ENCODE results near the gene ANKRD34A. TPM values are rescaled to one million over a fixed set of nuclear protein-coding genes. Genes with fewer than 3 reads are reported as not detected.
A peak's percentile ranks its signal among the peaks of the same experiment; 100 is the strongest.

The ANKRD34A gene
- total RNA-seq, 1 experiment from 2014 or later: 1.1 TPM

DNA sequence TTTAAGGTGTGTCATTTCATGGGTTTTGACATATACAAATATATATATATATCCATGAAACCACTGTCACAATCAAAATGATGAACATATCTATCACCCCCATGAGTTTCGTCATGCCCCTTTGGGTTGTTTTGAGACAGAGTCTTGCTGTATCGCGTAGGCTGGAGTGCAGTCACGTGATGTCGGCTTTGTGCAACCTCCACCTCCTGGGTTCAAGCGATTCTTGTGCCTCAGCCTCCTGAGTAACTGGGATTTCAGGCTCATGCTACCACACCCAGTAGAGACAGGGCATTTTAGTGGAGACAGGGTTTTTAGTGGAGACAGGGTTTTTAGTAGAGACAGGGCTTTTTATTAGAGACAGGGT lies 49.2 kb upstream of the ANKRD34A start (continued):
- no peak for TF ChIP-seq ELF1 (IDR thresholded peaks at IDR 0.05; ENCODE audit: borderline replicate concordance, low read depth)
- TF ChIP-seq EZH2phosphoT487 (IDR thresholded peaks at IDR 0.05; ENCODE audit: borderline replicate concordance): no peak
- TF ChIP-seq EZH2 (IDR thresholded peaks at IDR 0.05): no peak
- no peak for TF ChIP-seq CEBPB (IDR thresholded peaks at IDR 0.05; ENCODE audit: low read depth)
- TF ChIP-seq, protein P1, sequence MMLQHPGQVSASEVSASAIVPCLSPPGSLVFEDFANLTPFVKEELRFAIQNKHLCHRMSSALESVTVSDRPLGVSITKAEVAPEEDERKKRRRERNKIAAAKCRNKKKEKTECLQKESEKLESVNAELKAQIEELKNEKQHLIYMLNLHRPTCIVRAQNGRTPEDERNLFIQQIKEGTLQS (IDR thresholded peaks at IDR 0.05): no peak
- TF ChIP-seq FOSL1 (IDR thresholded peaks at IDR 0.05; ENCODE audit: low read depth): no peak

DNA sequence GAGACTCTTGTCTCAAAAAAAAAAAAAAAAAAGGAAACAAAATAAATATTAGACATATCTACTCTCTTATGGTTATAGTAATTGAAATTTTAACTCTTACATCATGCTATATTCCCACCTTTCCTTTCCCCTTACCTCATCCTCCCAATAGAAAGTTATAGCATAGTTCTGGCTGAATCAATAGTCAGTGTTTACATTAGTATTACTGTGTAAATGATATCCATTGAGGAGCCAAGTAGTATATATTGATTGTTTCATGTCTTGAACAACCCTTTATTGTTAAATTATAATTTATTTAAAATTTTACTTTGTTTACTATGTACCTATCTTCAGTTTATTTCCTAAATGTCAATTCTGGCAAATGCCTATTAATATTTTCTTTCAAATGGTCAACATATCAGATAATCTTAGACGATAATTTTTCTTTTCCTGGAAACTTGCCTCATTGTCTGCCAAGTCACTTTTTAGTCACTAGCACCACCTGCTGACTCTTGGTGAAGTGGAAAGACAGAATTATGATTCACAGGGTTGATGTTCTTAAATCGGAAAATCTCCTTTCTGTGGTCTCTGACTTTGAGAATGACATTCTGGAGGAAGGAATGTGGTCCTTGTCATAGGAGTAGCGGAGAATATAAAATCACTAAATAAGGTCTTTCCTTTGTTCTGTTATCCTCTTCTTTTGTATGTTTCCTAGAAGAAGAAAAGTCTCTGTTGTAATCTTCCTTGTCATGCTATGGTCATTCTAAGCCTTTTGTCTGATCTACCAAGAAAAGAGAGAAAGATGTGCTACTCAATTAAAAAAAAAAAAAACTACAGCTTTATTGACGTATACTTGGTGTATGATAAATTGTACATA lies 48.6 kb upstream of the ANKRD34A start:
- Histone ChIP-seq H3K9me2 (ENCODE audit: insufficient read depth) (no peaks in the 10 kb centered on the region), H3K36me3 (ENCODE audit: control insufficient read depth in 1 of 2, insufficient read depth in 2 of 2, low read length in 2 of 2) (no peaks in the 10 kb centered on the region), H3K4me2 (ENCODE audit: low read length) (peak overlapping the region; percentile 26; the same call in 1 of the 2 replicates), H3K4me3 (replicated peaks in 1 of 2; ENCODE audit: low read depth in 1 of 2, low read length in 2 of 2) (no peak overlapping the region), H3K9ac (ENCODE audit: low read length) (no peak overlapping the region), H2AFZ (ENCODE audit: low read depth, low read length, poor library complexity, severe bottlenecking) (peak overlapping the region; percentile 90), H3K27ac (ENCODE audit: low read depth, low read length) (no peak overlapping the region), H3K4me1 (ENCODE audit: control insufficient read depth in 1 of 2, insufficient read depth in 2 of 2, low read length in 2 of 2) (peaks cover 0 to 5% of the 10 kb centered on the region in 2 experiments; a peak in 2 of 4 replicates), H3K27me3 (ENCODE audit: insufficient read depth, low read length) (no peaks in the 10 kb centered on the region), H3K79me2 (ENCODE audit: insufficient read depth, low read length) (no peaks in the 10 kb centered on the region), H3K9me3 (ENCODE audit: control insufficient read depth in 1 of 2, insufficient read depth in 1 of 2, low read depth in 1 of 2, low read length in 2 of 2) (no peaks in the 10 kb centered on the region), H4K20me1 (ENCODE audit: insufficient read depth) (no peaks in the 10 kb centered on the region)
- BruUV-seq (replicated peaks): no TSS peak
- intact Hi-C loops (cut with micrococcal nuclease): loop anchor here (1.0 kb wide), 2 partner anchors 36 to 121 kb away; no protein-coding TSS in a partner anchor
- DNase-seq (ENCODE audit: low read depth, low spot score) (peak; percentile 83), ATAC-seq (peak; percentile 84)
- TF ChIP-seq, protein P2, sequence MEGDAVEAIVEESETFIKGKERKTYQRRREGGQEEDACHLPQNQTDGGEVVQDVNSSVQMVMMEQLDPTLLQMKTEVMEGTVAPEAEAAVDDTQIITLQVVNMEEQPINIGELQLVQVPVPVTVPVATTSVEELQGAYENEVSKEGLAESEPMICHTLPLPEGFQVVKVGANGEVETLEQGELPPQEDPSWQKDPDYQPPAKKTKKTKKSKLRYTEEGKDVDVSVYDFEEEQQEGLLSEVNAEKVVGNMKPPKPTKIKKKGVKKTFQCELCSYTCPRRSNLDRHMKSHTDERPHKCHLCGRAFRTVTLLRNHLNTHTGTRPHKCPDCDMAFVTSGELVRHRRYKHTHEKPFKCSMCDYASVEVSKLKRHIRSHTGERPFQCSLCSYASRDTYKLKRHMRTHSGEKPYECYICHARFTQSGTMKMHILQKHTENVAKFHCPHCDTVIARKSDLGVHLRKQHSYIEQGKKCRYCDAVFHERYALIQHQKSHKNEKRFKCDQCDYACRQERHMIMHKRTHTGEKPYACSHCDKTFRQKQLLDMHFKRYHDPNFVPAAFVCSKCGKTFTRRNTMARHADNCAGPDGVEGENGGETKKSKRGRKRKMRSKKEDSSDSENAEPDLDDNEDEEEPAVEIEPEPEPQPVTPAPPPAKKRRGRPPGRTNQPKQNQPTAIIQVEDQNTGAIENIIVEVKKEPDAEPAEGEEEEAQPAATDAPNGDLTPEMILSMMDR (IDR thresholded peaks at IDR 0.05 in 2 of 3, conservative IDR thresholded peaks at IDR 0.05 in 1 of 3; ENCODE audit: borderline replicate concordance in 1 of 3, insufficient read depth in 1 of 3, low read depth in 2 of 3, low read length in 2 of 3): peak; percentile 58 to 95 (median 86)
- TF ChIP-seq, protein P3, sequence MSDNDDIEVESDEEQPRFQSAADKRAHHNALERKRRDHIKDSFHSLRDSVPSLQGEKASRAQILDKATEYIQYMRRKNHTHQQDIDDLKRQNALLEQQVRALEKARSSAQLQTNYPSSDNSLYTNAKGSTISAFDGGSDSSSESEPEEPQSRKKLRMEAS (IDR thresholded peaks at IDR 0.05): no peak
- peak; percentile 97 for TF ChIP-seq RAD21 (IDR thresholded peaks at IDR 0.05; ENCODE audit: low read depth)
- no peak for TF ChIP-seq ZNF274 (IDR thresholded peaks at IDR 0.05; ENCODE audit: low read depth, low read length)
- no peak for TF ChIP-seq TCF7L2 (IDR thresholded peaks at IDR 0.05; ENCODE audit: borderline replicate concordance, extremely low read depth, insufficient read depth, insufficient read length)
- ChIA-PET CTCF (interaction anchor here (0.6 to 2.7 kb wide), 6 partner anchors 9 to 169 kb away, joined by 3 to 13 read pairs (median 5); partner anchors contain the start of genes HJV and NUDT17), RAD21 (ENCODE audit: low non-redundant PET in 1 of 2, low total read pairs in 2 of 2, uncharacterized antibody in 2 of 2, unreplicated experiment in 2 of 2) (interaction anchor here in 1 of 2 experiments (1.0 to 1.3 kb wide), 2 partner anchors 34 to 121 kb away, joined by 3 to 5 read pairs; no protein-coding TSS in a partner anchor), POLR2A (interaction anchor here (2.0 kb wide), 1 partner anchor 34 kb away, joined by 6 read pairs; no protein-coding TSS in a partner anchor)

All from HCT116 (cell line).